Peyer's patch (tissue), 4 donors: ENCODE results near the gene TSPAN18.

Experiments
- POLR2A ChIP-seq, 2 donors: fragments of 450-650 bp; IDR thresholded peaks; one replicate each; pipeline ENCODE4 v1.5.1; 2017; ENCODE audit warnings: antibody characterized with exemption in 2 of 2, mild to moderate bottlenecking in 2 of 2, moderate library complexity in 2 of 2
- TF ChIP-seq, protein P1 (sequence below), 6 experiments: fragments of 450-650 bp in 4 of 6; fragments of 200-600 bp in 2 of 6; sonication (generic) in 1 of 6; IDR thresholded peaks; one replicate each; pipeline ENCODE4 v1.5.1; 2017 to 2019; ENCODE audit warnings: antibody characterized with exemption in 6 of 6, mild to moderate bottlenecking in 3 of 6, moderate library complexity in 1 of 6

DNA sequence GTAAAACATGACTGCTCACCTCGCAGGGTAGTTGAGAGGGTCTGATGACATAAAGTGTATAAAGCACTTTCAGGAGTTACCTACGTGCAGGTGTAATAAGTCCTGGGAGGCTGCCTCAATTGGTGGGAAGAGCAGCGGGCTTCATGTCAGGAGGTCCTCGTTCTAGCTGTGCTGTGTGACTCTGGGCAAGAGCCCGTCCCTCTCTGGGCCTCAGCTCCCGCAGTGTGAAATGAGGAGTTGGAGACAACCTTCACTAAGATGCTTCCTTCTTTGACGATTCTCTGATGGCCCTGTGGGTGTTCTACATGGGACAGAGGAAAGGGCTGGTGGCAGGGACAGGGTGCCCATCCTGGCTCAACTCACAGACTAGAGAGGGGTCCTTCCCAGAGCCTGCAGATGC lies 166.1 kb downstream of the TSPAN18 start:
- TF ChIP-seq POLR2A (IDR thresholded peaks at IDR 0.05) = no peak
- TF ChIP-seq, protein P1, sequence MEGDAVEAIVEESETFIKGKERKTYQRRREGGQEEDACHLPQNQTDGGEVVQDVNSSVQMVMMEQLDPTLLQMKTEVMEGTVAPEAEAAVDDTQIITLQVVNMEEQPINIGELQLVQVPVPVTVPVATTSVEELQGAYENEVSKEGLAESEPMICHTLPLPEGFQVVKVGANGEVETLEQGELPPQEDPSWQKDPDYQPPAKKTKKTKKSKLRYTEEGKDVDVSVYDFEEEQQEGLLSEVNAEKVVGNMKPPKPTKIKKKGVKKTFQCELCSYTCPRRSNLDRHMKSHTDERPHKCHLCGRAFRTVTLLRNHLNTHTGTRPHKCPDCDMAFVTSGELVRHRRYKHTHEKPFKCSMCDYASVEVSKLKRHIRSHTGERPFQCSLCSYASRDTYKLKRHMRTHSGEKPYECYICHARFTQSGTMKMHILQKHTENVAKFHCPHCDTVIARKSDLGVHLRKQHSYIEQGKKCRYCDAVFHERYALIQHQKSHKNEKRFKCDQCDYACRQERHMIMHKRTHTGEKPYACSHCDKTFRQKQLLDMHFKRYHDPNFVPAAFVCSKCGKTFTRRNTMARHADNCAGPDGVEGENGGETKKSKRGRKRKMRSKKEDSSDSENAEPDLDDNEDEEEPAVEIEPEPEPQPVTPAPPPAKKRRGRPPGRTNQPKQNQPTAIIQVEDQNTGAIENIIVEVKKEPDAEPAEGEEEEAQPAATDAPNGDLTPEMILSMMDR (IDR thresholded peaks at IDR 0.05) = no peak
